GM04503 (cell line): Measurements from ENCODE around the gene ULK3.
A peak's percentile ranks its signal among the peaks of the same experiment; 100 is the strongest.
"Not testable (repeated sequence)": the region's sequence is repeated elsewhere in the genome, so short reads cannot be mapped to it uniquely, and the experiment has no call there.

Experiments
- DNase-seq: peaks from one replicate; pipeline ENCODE4 v3.0.0-alpha.2; 2012; ENCODE audit warnings: low read depth

ULK3 gene, protein sequence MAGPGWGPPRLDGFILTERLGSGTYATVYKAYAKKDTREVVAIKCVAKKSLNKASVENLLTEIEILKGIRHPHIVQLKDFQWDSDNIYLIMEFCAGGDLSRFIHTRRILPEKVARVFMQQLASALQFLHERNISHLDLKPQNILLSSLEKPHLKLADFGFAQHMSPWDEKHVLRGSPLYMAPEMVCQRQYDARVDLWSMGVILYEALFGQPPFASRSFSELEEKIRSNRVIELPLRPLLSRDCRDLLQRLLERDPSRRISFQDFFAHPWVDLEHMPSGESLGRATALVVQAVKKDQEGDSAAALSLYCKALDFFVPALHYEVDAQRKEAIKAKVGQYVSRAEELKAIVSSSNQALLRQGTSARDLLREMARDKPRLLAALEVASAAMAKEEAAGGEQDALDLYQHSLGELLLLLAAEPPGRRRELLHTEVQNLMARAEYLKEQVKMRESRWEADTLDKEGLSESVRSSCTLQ

DNA sequence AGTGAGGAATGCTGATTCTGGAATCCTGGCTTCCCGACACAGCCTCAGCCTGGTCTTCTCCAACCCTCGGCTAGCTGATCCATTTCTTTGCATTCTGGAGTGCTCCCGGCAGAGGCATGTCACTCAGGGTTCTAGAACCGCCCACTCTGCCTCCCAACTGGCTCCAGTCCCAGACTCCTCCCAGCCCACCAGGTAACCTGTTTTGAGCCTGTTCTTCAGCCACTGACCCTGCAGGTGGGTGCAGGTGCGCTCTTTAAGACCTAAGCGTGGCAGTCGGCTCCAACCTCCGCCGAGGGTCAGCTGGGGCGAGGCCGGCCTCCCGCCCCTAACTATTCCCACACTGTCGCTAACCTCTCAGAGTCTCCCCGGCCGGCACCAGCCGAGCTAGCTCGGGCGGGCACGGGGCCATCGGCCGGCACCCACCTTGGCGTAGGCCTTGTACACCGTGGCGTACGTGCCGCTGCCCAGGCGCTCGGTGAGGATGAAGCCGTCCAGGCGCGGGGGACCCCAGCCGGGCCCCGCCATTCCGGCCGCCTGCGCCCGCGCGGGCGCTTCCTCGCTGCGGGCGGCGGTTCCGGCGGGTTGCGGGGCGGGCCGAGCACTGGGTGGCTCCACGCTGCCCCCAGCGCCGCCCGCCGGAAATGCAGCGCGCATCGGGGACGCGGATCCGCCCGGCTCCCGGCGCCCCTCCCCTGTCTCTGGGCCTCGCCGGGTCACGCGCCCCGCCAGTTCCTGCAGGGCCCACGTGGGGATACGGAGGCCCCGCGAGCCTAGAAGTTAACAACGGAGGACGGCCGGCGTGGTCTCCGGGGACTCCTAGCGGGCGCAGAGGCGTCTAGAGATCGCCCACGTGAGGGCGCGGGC is at the start of gene ULK3:
Gene ULK3, minus strand, starts transcription at position 576 of the 864 bp plus-strand sequence. Its CDS starts 51 bp downstream, at position 525.
- no peak for DNase-seq

DNA sequence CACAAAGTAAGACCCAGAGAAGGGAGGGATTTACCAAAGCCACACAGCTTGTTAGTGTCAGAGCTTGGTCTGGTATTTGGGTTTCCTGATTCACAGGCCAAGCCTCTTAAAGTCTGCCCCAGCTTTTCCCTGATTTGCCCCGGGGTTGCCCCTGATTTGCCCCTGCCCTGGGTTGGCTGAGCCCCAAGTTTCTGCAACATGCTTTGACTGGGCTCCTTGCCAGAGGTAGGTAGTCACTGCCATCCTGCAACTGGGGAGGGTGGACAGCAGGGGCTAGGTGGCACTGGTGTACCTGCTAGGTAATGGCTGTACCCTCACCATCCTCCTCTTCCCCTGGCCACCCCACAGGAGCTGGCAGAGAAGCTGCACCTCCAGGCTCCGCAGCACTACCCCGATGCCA is 49.4 kb upstream of the ULK3 start:
- DNase-seq = no peak

DNA sequence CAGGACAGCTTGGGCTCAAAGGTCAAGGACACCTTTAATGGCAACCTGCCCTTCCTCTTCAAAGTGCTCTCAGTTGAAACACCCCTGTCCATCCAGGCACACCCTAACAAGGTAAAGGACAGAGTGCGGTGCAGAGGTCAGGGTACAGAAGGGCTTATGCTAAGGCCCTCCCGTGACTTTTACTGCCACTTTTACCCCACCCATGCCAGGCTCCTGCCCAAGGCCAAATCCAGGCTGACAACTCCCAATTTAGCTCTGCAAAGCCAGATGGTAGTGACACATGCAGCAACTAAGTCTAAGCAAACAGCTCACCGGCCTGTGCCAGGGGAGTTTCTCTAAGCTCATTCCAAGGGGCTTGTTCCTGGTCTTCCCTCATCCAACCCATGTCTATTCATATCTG is 48.5 kb upstream of the ULK3 start:
- no peak for DNase-seq

DNA sequence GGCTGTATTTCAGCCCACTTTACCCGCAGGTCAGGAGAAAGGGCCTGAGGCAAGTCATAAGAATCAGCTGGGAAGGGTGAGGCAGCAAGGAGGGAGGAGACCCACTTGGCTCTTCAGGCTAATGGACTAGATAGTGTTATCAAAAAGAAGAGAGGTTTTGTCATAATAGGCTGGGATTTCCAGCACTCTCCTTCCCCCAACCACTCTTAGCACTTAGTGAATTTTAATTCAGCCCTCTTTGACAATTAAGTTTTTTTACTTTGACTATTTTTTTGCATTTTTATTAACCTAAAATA is 47.7 kb upstream of the ULK3 start:
- no peak for DNase-seq

DNA sequence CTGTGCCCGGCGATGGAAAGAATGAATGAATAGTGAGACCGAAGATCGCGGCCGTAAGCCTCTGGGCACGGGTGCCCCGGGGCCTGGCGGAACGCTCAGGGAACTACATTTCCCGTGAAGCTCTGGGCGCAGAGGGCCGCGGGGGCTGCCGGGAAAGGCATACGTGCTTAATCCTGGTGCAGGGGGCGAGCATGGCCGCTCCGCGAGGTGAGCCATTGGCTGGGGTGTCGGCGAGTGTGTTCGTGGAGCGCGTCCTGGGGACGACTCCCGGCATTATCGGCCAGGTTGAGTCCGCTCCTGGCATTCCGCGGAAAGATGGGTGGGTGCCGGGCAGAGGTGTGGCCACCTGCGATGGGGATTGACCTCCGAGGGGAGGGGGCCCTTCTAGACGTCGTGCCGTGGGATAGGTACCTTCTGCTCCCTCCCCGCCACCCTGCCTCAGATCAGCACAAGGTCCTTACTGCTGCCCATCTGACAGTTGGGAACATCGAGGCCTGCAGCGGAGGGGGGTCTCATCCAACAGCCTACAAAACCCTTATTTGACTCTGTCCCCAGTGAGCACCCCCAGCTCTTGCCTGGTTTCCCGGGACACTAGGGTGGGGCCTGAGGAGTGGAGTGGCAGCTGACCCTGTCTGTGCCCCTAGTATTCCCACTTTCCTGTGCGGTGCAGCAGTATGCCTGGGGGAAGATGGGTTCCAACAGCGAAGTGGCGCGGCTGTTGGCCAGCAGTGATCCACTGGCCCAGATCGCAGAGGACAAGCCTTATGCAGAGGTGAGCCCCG is 47.1 kb upstream of the ULK3 start, which contains the start of gene MPI:
Gene MPI, plus strand, starts transcription at position 160 of the 782 bp plus-strand sequence. Its CDS starts 32 bp downstream, at position 192.
- DNase-seq = no peak

DNA sequence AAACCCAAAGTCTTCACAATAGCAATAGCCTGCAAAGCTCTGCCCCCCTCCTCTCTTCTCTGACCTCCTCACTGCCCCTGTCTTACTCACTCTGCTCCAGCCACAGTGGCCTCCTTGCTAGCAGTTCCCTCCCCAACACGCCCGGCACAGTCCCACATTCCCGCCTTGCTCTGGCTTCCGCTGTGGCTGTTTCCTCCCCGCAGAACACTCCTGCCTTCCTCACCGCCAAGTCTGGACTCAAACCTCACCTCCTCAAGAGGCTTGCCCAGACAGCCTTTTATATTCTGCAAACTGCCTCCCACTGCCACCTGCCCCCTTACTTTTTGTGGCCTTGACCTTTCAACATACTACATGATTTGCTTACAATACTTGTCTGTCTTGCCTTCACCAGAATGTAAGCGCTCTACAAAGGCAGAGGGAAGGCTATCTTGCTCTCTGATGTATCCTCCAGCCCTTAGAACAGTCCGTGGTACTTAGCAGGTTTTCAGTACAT is 46.5 kb upstream of the ULK3 start:
- DNase-seq = peak; percentile 14

DNA sequence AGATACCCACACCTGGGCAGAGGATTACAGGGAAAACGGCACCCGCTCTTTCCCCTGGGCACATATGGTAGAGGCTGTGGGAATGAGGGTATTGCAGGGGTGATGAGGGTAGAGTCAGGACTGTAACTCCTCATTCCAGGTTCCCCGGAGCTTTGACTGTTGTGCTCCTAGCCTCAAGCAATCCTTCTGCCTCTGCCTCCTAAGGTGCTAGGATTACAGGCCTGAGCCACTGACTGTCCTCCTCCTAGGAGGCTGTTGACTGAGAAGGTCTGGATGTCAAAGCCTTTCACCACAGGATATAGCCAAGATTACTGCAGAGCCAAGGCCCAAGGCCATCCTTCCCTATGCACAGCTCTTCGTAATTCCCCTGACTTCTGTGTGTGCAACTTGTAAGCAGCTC is 45.8 kb upstream of the ULK3 start:
- no peak for DNase-seq

DNA sequence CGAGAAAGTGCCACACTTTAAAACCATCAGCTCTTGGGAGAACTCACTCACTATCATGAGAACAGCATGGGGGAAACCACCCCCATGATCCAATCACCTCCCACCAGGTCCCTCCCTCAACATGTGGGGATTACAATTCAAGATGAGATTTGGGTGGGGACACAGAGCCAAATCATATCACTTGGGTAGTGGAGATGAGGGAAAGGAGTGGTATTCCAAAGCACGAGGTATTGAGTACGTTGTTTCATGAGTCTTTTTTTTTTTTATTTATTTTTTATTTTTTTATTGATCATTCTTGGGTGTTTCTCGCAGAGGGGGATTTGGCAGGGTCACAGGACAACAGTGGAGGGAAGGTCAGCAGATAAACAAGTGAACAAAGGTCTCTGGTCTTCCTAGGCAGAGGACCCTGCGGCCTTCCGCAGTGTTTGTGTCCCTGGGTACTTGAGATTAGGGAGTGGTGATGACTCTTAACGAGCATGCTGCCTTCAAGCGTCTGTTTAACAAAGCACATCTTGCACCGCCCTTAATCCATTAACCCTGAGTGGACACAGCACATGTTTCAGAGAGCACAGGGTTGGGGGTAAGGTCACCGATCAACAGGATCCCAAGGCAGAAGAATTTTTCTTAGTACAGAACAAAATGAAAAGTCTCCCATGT is 44.7 kb upstream of the ULK3 start:
- DNase-seq = not testable (repeated sequence)

DNA sequence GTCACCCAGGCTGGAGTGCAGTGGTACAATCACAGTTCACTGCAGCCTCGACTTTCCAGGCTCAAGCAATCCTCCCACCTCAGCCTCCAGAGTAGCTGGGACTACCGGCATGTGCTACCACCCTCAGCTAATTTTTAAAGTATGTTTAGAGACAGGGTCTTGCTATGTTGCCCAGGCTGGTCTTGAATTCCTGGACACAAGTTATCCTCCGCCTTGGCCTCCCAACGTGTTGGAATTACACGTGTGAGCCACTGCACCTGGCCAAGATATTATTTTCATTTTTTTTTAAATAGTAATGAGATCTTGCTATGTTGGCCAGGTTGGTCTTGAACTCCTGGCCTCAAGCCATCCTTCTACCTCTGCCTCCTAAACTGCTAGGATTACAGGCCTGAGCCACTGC is 42.5 kb upstream of the ULK3 start:
- no peak for DNase-seq

DNA sequence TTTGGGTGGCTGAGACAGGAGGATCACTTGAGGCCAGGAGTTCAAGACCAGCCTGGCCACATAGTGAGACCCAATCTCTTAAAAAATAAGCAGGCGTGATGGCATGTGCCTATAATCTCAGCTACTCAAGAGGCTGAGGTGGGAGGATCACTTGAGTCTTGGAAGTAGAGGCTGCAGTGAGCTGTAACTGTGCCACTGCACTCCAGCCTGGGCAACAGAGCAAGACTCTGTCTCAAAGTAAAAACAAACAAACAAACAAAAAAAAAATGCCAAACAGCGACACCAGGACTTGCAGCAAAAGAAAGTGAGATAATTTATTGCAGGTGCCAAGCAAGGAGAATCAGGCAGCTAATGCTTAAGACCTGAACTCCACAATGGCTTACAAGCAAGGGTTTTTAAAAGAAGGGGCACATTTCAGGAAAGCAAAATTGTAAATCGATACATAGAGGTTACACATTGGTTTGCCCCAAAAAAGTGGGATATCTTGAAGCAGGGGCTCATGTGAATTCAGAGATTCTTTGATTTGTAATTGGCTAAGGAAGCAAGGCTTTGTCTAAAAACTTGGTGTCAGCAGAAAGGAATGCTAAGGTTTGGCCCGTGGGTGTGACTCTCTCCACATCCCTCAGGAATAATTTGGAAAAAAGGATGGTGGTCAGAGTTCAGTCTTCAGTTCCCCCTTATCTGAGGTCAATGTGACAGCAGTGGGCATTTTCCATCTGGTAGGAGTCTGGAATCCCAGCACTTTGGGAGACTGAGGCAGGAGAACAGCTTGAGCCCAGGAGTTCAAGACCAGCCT is 41.7 kb upstream of the ULK3 start:
- peak; percentile 11 for DNase-seq

DNA sequence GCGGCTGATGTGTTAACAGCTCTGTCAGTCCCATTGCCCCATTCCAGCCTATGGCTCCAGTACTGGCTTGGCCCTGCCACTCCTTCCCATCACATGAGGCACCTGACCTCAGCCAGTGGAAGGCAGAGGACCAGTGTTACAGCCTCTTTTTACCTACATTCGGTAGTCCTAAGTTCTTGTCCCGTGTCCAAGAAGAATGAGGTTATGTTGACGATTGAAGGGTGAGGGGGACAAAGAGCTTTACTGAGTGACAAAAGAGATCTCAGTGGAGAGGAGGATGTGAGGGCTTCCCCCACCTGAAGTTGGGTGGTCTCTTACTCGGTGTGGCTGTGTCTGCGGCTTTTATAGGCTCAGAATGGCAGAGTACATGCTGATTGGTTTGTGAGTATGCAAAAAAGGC is 39.6 kb upstream of the ULK3 start:
- no peak for DNase-seq

DNA sequence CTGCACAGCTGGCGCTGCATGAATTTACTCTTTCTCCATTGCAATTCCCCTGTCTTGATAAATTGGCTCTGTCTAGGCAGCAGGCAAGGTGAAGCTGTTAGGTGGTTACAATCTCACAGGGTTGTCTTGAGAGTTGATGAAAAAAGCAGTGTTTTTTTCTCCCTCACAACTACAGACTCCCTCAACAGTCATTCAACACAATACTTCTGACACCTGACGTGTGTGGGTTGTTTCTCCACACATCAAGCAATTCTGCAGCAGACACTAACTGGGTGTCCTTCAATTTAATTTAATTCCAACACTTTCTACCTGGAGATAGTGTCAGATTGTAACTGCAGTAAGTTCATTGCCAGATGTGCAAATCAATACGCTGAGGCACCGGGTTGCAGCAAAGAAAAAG is 35.3 kb upstream of the ULK3 start:
- DNase-seq = no peak

DNA sequence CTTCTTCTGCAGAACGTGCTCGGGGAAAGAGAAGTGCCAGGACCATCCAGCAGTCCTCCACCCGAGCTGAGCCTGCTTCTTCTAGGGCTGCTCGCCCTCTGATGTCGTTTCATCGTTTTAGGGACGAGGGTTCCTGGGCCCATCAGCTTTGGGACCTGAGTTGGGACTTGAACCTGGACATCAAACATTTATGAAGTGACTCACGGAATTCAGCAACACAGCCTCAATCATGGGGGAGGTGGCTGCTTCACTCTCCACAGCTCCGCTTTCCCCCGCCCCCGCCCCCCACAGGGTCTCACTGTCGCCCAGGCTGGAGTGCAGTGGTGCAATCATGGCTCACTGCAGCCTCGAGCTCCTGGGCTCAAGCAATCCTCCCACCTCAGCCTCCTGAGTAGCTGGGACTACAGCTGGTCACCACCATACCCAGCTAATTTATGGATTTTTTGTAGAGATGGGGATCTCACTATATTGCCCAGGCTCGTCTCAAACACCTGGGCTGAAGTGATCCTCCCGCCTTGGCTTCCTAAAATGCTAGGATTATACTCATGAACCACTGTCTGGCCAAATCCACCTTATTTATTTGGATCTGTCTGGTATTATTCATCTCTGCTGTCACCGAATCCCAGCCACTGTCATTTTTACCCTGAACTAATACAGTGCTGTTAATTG is 30.9 kb upstream of the ULK3 start:
- DNase-seq = no peak

DNA sequence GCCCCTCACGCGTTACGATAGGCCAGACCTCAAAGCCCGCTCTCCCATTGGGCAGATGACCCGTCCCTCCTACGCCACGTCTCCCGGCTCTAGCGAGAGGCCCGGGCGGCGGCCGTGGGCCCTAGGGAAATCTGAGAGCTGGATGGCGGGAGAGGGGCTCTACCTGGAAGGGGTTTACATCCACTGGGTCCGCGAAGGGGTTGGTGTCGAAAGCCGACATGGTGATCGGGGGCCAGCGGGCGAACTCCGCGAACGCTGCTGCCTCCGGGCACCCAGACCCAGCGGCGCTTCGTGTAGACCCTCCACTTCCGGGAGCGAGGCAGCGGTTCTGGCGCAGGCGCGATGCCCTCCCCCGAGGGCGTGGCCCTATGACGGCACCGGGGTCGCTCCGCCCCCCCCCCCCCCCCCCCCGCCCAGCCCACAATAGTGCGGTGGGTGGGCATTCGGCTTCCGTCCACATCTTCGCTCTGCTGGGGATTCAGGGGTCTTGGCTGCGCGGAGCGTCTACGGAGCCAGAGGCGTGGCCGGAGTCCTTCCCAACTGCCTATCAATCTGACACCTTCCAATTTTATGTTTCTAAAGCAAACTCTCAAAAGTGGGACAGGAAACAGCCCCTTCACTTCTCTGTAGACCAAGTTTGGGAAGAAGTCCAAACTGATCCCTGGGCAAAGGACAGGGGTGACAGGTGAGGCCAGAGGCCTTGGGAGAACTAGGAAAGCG is 30.2 kb upstream of the ULK3 start, which contains the start of gene SCAMP2:
Gene SCAMP2, minus strand, starts transcription at position 330 of the 720 bp plus-strand sequence. Its CDS starts 110 bp downstream, at position 220.
- peak; percentile 76 for DNase-seq

DNA sequence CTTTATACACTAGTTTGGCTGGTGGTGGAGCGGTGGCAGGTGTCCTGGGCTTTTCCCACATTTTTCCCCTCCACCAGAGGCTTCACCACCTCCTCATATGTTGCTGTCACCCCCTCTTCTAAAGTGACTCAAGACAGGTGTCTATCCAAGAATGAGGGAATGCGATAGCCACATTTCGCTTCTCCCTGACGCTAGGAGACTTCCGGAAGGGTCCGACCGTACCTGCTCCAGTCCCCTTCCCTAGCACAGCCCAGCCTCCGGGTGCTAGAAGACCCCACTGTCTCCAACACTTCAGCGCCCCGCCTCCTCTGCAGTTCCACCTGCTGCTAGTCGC is 29.7 kb upstream of the ULK3 start:
- no peak for DNase-seq

DNA sequence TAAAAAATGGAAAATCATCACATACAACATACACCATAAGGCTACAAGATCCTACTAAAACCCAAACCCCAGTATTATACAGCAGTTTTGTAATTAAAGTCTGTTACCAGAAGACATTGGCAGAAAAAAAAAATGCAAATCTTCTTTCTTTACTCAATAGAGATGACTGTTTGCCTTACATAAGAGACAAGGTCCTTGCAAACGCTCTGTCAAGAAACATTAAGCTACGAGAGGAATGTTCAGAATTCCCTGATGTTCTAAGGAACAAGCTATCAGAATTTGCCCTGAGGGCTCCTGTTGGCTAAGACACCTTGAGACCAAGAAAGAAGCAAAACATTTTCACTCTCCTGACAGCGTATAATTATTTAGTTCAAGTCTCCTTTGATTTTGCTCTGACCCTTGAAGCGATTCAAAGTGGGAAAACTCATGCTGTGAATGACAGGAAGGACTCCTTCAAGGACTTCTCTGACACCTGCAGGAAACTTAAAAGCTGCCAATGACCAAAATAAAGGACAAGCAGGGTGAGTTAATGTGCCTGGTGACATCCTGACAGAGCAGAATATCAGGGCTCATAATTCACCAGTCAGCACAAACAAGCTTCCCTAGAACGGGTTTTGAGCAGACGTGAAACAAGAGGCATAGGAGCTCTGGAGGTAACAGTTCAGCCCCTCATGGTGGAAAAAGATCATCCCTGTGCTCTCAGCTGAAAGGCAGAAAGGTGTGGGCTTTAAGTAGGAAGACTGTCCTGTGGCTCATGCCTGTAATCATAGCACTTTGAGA is 27.7 kb upstream of the ULK3 start:
- peak; percentile 10 for DNase-seq

DNA sequence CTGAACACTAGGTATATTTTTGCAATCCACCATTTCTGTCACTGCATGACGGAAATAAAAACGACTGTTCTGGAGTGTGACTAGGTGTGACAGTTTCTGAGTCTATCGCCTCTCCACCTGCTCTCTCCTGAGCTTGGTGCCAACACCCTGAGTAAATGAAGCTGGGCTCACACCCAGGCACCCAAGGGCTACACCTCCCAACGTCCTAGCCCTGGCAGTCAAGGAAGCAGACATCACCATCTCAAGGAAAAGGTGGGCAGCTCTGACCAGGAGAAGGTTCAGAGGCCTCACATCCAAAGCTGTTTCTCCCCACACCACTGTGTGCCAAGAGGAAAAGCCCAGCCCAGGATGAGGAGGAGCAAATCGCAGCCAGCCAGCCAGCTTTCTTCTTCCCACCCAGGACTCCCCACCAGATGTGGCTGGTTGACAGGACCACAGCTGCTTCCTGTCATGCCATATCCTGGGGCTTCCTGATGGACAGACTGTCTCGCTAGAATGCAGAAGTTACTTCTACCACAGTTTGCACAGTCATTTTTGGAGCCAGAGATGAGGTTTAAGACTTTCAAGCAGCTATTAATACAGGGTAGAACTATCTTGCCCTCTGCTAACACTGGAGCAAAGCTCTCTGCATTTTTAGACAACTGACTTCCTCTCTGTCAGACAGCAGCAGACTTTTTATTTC is 26.9 kb upstream of the ULK3 start:
- DNase-seq = no peak

DNA sequence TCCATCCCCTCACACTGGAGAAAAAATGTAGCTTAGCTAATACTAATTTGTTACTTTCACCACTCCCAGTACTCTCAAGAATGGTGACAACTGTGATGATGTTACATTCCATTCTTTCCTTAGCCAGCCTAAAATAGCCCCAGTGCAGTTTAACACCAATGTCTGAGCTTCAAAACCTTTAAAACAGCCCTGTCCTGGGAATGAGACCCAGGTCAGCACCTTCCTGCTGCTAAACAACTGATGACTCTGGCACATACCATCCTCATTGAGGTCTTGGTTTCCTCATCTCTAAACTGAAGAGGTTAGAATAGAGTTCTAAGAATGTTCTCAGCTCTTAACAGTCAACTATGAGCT is 26.4 kb upstream of the ULK3 start:
- peak; percentile 15 for DNase-seq
